CD14-positive monocyte (primary cell): Measurements from ENCODE around the gene MYCBP2. TPM values are rescaled to one million over a fixed set of nuclear protein-coding genes. Genes with fewer than 3 reads are reported as not detected.

Experiments
- DNase-seq, 3 donors: peaks; one replicate each; pipeline ENCODE4 v3.0.0-alpha.2; 2011 to 2022
- H2AFZ ChIP-seq: 2 replicates; pipeline ENCODE4 v1.6.0; 2012; ENCODE audit warnings: mild to moderate bottlenecking, low read depth, low read length, inconsistent platforms; ENCODE audit not compliant: insufficient read depth, poor library complexity, severe bottlenecking
- H3K27ac ChIP-seq, 2 donors: 1 replicate in 1 of 2; 2 replicates in 1 of 2; pipeline ENCODE4 v1.5.1; 2012 to 2013; ENCODE audit warnings: low read length in 2 of 2, control low read depth in 1 of 2, inconsistent platforms in 1 of 2, low read depth in 1 of 2, mild to moderate bottlenecking in 1 of 2
- H3K27me3 ChIP-seq, 2 donors: one replicate each; pipeline versions ENCODE4 v1.6.0 to v1.6.1; 2011 to 2013; ENCODE audit warnings: low read length in 2 of 2; ENCODE audit not compliant: control insufficient read depth in 2 of 2, insufficient read depth in 2 of 2
- H3K36me3 ChIP-seq, 2 donors: replicated peaks in 1 of 2; 1 replicate in 1 of 2; 2 replicates in 1 of 2; pipeline versions ENCODE4 v1.5.1 to v1.6.1; 2012 to 2013; ENCODE audit warnings: low read length in 2 of 2, control low read depth in 1 of 2, inconsistent platforms in 1 of 2, mild to moderate bottlenecking in 1 of 2; ENCODE audit not compliant: insufficient read depth in 2 of 2, control insufficient read depth in 1 of 2
- H3K4me1 ChIP-seq, 2 donors: 1 replicate in 1 of 2; 2 replicates in 1 of 2; pipeline versions ENCODE4 v1.5.1 to v1.6.1; 2012 to 2013; ENCODE audit warnings: low read length in 2 of 2, control low read depth in 1 of 2, inconsistent platforms in 1 of 2, mild to moderate bottlenecking in 1 of 2, moderate library complexity in 1 of 2; ENCODE audit not compliant: insufficient read depth in 2 of 2, control insufficient read depth in 1 of 2
- H3K4me2 ChIP-seq: replicated peaks from 2 replicates; pipeline ENCODE3; 2012; ENCODE audit warnings: low read length, moderate library complexity, mild to moderate bottlenecking; ENCODE audit not compliant: poor library complexity, severe bottlenecking; ENCODE audit errors: extremely low read depth
- H3K4me3 ChIP-seq, 3 experiments: fragments of 200-600 bp in 1 of 3; sonication (generic) in 1 of 3; replicated peaks in 1 of 3; 1 replicate in 2 of 3; 2 replicates in 1 of 3; pipeline ENCODE4 v1.5.1; 2011 to 2013; ENCODE audit warnings: low read length in 3 of 3, mild to moderate bottlenecking in 3 of 3, control low read depth in 2 of 3, low read depth in 2 of 3, inconsistent platforms in 1 of 3, moderate library complexity in 1 of 3
- H3K79me2 ChIP-seq: 2 replicates; pipeline ENCODE4 v1.6.0; 2012; ENCODE audit warnings: mild to moderate bottlenecking, control low read depth, inconsistent platforms, low read length, moderate library complexity; ENCODE audit not compliant: insufficient read depth
- H3K9ac ChIP-seq: 2 replicates; pipeline ENCODE4 v1.6.0; 2017; ENCODE audit warnings: low read length, mild to moderate bottlenecking; ENCODE audit not compliant: insufficient read depth, poor library complexity, severe bottlenecking
- H3K9me3 ChIP-seq, 2 donors: replicated peaks in 1 of 2; 1 replicate in 1 of 2; 2 replicates in 1 of 2; pipeline versions ENCODE4 v1.5.1 to v1.6.1; 2012 to 2013; ENCODE audit warnings: low read length in 2 of 2, control low read depth in 1 of 2; ENCODE audit not compliant: control insufficient read depth in 1 of 2, insufficient read depth in 1 of 2
- H4K20me1 ChIP-seq: 2 replicates; pipeline ENCODE4 v1.6.0; 2012; ENCODE audit warnings: mild to moderate bottlenecking, low read length, control low read depth, moderate library complexity; ENCODE audit not compliant: insufficient read depth
- H3K27ac Mint-ChIP-seq, 7 donors: one replicate each; pipeline ENCODE4 v1.8.0; 2020; ENCODE audit warnings: mild to moderate bottlenecking in 7 of 7, mixed read lengths in 7 of 7, moderate library complexity in 6 of 7, inconsistent platforms in 2 of 7
- H3K27me3 Mint-ChIP-seq, 3 donors: one replicate each; pipeline ENCODE4 v1.8.0; 2021 to 2022; ENCODE audit warnings: low read depth in 3 of 3, mild to moderate bottlenecking in 3 of 3, mixed read lengths in 3 of 3, moderate library complexity in 3 of 3, inconsistent platforms in 1 of 3
- H3K36me3 Mint-ChIP-seq, 2 donors: one replicate each; pipeline ENCODE4 v1.8.0; 2020; ENCODE audit warnings: mixed read lengths in 2 of 2, inconsistent platforms in 1 of 2, mild to moderate bottlenecking in 1 of 2
- H3K4me1 Mint-ChIP-seq: one replicate; pipeline ENCODE4 v1.8.0; 2020; ENCODE audit warnings: mild to moderate bottlenecking, mixed read lengths
- H3K4me3 Mint-ChIP-seq, 2 donors: one replicate each; pipeline ENCODE4 v1.8.0; 2020; ENCODE audit warnings: mild to moderate bottlenecking in 2 of 2, mixed read lengths in 2 of 2, moderate library complexity in 1 of 2
- H3K9me3 Mint-ChIP-seq, 7 donors: one replicate each; pipeline ENCODE4 v1.8.0; 2020 to 2022; ENCODE audit warnings: mixed read lengths in 7 of 7, mild to moderate bottlenecking in 6 of 7, moderate library complexity in 6 of 7, inconsistent platforms in 2 of 7
- CTCF ChIP-seq: fragments of 200-600 bp; IDR thresholded peaks from one replicate; pipeline ENCODE4 v1.8.0; 2022; ENCODE audit warnings: antibody characterized with exemption, mild to moderate bottlenecking
- WGBS: methylation state at CpG from one replicate; pipeline ENCODE4 v1.1.5; 2013; ENCODE audit warnings: missing lambda C conversion rate; ENCODE audit not compliant: insufficient coverage; 5-methylcytosine and 5-hydroxymethylcytosine counted together
- intact Hi-C, 2 donors: fragments of 100-400 bp; cut with micrococcal nuclease; formaldehyde crosslinking; loops; one replicate each; pipeline versions ENCODE4 v1.15.0 to v1.15.1; 2023
- polyA plus RNA-seq, 3 donors: library from polyadenylated mRNA; depleted of rRNA in 1 of 3; unstranded in 2 of 3; stranded (reverse) in 1 of 3; fragments of 300-500 nt in 2 of 3; fragments of >200 nt in 1 of 3; fragmentation: Illumina TruSeq in 2 of 3; gene quantifications; 1 replicate in 2 of 3; 2 replicates in 1 of 3; pipeline ENCODE4 v1.2.3, GENCODE V29; 2012 to 2021

MYCBP2 gene
- polyA plus RNA-seq, 3 donors, result 7.6 to 51.5 (median 14.4) TPM

GRCh38 chr13:77319536-77319935 lies 7.4 kb downstream of the MYCBP2 start:
- H3K36me3 Mint-ChIP-seq, result peaks cover 0 to 17% of the 10 kb centered on the region in 2 donors
- DNase-seq, result no peak
- H3K9me3 Mint-ChIP-seq, result no peaks in the 10 kb centered on the region
- Histone ChIP-seq H3K4me3 (no peak overlapping the region), H3K9me3 (no peaks in the 10 kb centered on the region), H3K27me3 (no peaks in the 10 kb centered on the region), H3K4me1 (peaks cover 25 to 37% of the 10 kb centered on the region in 2 donors), H2AFZ (no peak overlapping the region), H3K4me2 (no peak overlapping the region), H3K27ac (peak overlapping the region in 1 of 2 donors; percentile 10), H3K9ac (no peak overlapping the region), H4K20me1 (peaks cover 100% of the 10 kb centered on the region), H3K79me2 (peaks cover 100% of the 10 kb centered on the region), H3K36me3 (peaks cover 0 to 11% of the 10 kb centered on the region in 2 donors)
- H3K4me3 Mint-ChIP-seq, result no peak overlapping the region
- peaks cover 70% of the 10 kb centered on the region for H3K4me1 Mint-ChIP-seq
- WGBS, result 100% methylated on average over 1 of the region's 2 CpGs
- intact Hi-C loops, result no loop called here
- no peaks in the 10 kb centered on the region for H3K27me3 Mint-ChIP-seq
- TF ChIP-seq CTCF, result no peak
- H3K27ac Mint-ChIP-seq, result peak overlapping the region in 4 of 7 donors; percentile 1 to 29 (median 10)

GRCh38 chr13:77318741-77319140 lies 8.2 kb downstream of the MYCBP2 start:
- H3K4me2 ChIP-seq, result no peak overlapping the region
- H3K9me3 Mint-ChIP-seq, result no peaks in the 10 kb centered on the region

More at GRCh38 chr13:77318741-77319140, 8.2 kb downstream of the MYCBP2 start:
- peaks cover 0 to 11% of the 10 kb centered on the region in 2 donors for H3K36me3 ChIP-seq
- no peaks in the 10 kb centered on the region for H3K9me3 ChIP-seq
- H3K79me2 ChIP-seq, result peaks cover 100% of the 10 kb centered on the region
- H3K9ac ChIP-seq, result no peak overlapping the region
- intact Hi-C loops, result no loop called here
- TF ChIP-seq CTCF, result no peak
- H3K27ac Mint-ChIP-seq, result peak overlapping the region in 5 of 7 donors; percentile 6 to 77 (median 57)
- H3K4me1 Mint-ChIP-seq, result peaks cover 70% of the 10 kb centered on the region
- H3K4me3 Mint-ChIP-seq, result no peak overlapping the region
- H3K27me3 ChIP-seq, result no peaks in the 10 kb centered on the region
- no peaks in the 10 kb centered on the region for H3K27me3 Mint-ChIP-seq
- DNase-seq, result no peak
- no peak overlapping the region for H3K4me3 ChIP-seq
- peaks cover 100% of the 10 kb centered on the region for H4K20me1 ChIP-seq
- peak overlapping the region in 1 of 2 donors; percentile 10 for H3K27ac ChIP-seq
- no peak overlapping the region for H2AFZ ChIP-seq
- peaks cover 21 to 29% of the 10 kb centered on the region in 2 donors for H3K4me1 ChIP-seq
- WGBS, result 0% methylated on average over 1 of the region's 2 CpGs
- peaks cover 0 to 17% of the 10 kb centered on the region in 2 donors for H3K36me3 Mint-ChIP-seq
